Esophagus squamous epithelium (tissue), 5 donors: ENCODE data around the gene DDAH2. TPM values are rescaled to one million over a fixed set of nuclear protein-coding genes. Genes with fewer than 3 reads are reported as not detected.

Experiments
- DNase-seq: peaks from one replicate; lab custom pipeline; 2025; lab: John Stamatoyannopoulos, UW
- H3K27ac ChIP-seq, 4 donors: fragments of 200-600 bp; sonication (generic); one replicate each; pipeline ENCODE4 v1.5.1; 2016 to 2019; ENCODE audit warnings: mild to moderate bottlenecking in 1 of 4
- H3K27me3 ChIP-seq, 4 donors: fragments of 200-600 bp; sonication (generic); 1 replicate in 3 of 4; 2 replicates in 1 of 4; pipeline versions ENCODE4 v1.5.1 to v1.6.0; 2017 to 2021; ENCODE audit warnings: antibody characterized with exemption in 1 of 4
- H3K36me3 ChIP-seq, 3 donors: fragments of 200-600 bp; sonication (generic); one replicate each; pipeline ENCODE4 v1.5.1; 2016 to 2019
- H3K4me1 ChIP-seq, 3 donors: fragments of 200-600 bp; sonication (generic); one replicate each; pipeline ENCODE4 v1.5.1; 2017 to 2019
- H3K4me3 ChIP-seq, 4 donors: fragments of 200-600 bp; sonication (generic); 1 replicate in 3 of 4; 2 replicates in 1 of 4; pipeline ENCODE4 v1.5.1; 2016 to 2019; ENCODE audit warnings: mild to moderate bottlenecking in 2 of 4, moderate library complexity in 1 of 4
- H3K9me3 ChIP-seq, 3 donors: fragments of 200-600 bp; sonication (generic); one replicate each; pipeline ENCODE4 v1.5.1; 2016 to 2019
- CTCF ChIP-seq, 6 experiments: fragments of 450-650 bp in 4 of 6; fragments of 200-600 bp in 2 of 6; sonication (generic) in 2 of 6; IDR thresholded peaks; one replicate each; pipeline ENCODE4 v1.5.1; 2016 to 2019; ENCODE audit warnings: antibody characterized with exemption in 6 of 6, mild to moderate bottlenecking in 4 of 6, moderate library complexity in 4 of 6
- POLR2A ChIP-seq, 4 donors: fragments of 450-650 bp; IDR thresholded peaks; one replicate each; pipeline ENCODE4 v1.6.1; 2017; ENCODE audit warnings: antibody characterized with exemption in 4 of 4, mild to moderate bottlenecking in 4 of 4, moderate library complexity in 3 of 4
- WGBS, 2 donors: methylation state at CpG; one replicate each; pipeline ENCODE4 v1.1.5; 2018; 5-methylcytosine and 5-hydroxymethylcytosine counted together
- intact Hi-C: fragments of 100-400 bp; cut with DNase I; formaldehyde crosslinking; loops from one replicate; pipeline ENCODE4 v1.15.0; 2022
- total RNA-seq, 4 donors: library from RNA; depleted of rRNA; stranded (reverse); fragments of >200 nt; gene quantifications; one replicate each; pipeline ENCODE4 v1.1.0, GENCODE V29; 2016
- donor health status: DM: yes; HTN: yes; CAD: no.

Gene DDAH2
- total RNA-seq, 4 donors from 2014 or later = 16.4 to 59.3 (median 28.2) TPM

- 68 to 74% methylated on average over 18 to 19 of the region's 41 CpGs for WGBS, 2 donors
- no peak for DNase-seq
- H3K27ac ChIP-seq = peak overlapping the region; percentile 31 to 98 (median 96)
- H3K4me1 ChIP-seq = peaks cover 21 to 80% (median 28%) of the 10 kb centered on the region in 3 donors
- no peaks in the 10 kb centered on the region for H3K9me3 ChIP-seq
- intact Hi-C loops = no loop called here
- peak overlapping the region in 3 of 4 donors; percentile 73 to 91 (median 85) for H3K4me3 ChIP-seq
- TF ChIP-seq POLR2A (IDR thresholded peaks at IDR 0.05) = no peak
- no peak for TF ChIP-seq CTCF (IDR thresholded peaks at IDR 0.05)
- H3K36me3 ChIP-seq = peaks cover 15 to 52% (median 19%) of the 10 kb centered on the region in 3 donors
- no peaks in the 10 kb centered on the region for H3K27me3 ChIP-seq
Measured at GRCh38 chr6:31727717-31728671, 1.1 kb downstream of the DDAH2 start.

- intact Hi-C loops = no loop called here
- peak overlapping the region in 1 of 4 donors; percentile 23 for H3K4me3 ChIP-seq
- H3K27me3 ChIP-seq = no peaks in the 10 kb centered on the region
- H3K4me1 ChIP-seq = peaks cover 21 to 74% (median 28%) of the 10 kb centered on the region in 3 donors
- H3K27ac ChIP-seq = peak overlapping the region; percentile 31 to 98 (median 96)
- TF ChIP-seq POLR2A (IDR thresholded peaks at IDR 0.05) (no peak), CTCF (IDR thresholded peaks at IDR 0.05) (no peak)
- DNase-seq = no peak
- WGBS, 2 donors = 20 to 60% methylated on average over 1 to 3 of the region's 7 CpGs
- H3K9me3 ChIP-seq = no peaks in the 10 kb centered on the region
- H3K36me3 ChIP-seq = peaks cover 7 to 44% (median 12%) of the 10 kb centered on the region in 3 donors
Measured at GRCh38 chr6:31727034-31727716, 1.9 kb downstream of the DDAH2 start.

- H3K9me3 ChIP-seq = no peaks in the 10 kb centered on the region
- intact Hi-C loops = no loop called here
- H3K27me3 ChIP-seq = no peaks in the 10 kb centered on the region
- peaks cover 0 to 29% (median 0%) of the 10 kb centered on the region in 3 donors for H3K36me3 ChIP-seq
- H3K4me3 ChIP-seq = no peak overlapping the region
- TF ChIP-seq CTCF (IDR thresholded peaks at IDR 0.05) (no peak), POLR2A (IDR thresholded peaks at IDR 0.05) (no peak)
- H3K4me1 ChIP-seq = peaks cover 21 to 73% (median 27%) of the 10 kb centered on the region in 3 donors
- WGBS, 2 donors = 77 to 84% methylated on average over 12 of the region's 12 CpGs
- peak overlapping the region in 3 of 4 donors; percentile 28 to 97 (median 42) for H3K27ac ChIP-seq
- no peak for DNase-seq
Measured at GRCh38 chr6:31725502-31726350, 3.4 kb downstream of the DDAH2 start.

- WGBS, 2 donors = 84% methylated on average over 13 to 18 of the region's 25 CpGs
- TF ChIP-seq CTCF (IDR thresholded peaks at IDR 0.05) = no peak
- no peak for TF ChIP-seq POLR2A (IDR thresholded peaks at IDR 0.05)
- Histone ChIP-seq H3K4me1 (peaks cover 20 to 75% (median 24%) of the 10 kb centered on the region in 3 donors), H3K27ac (peak overlapping the region in 2 of 4 donors; percentile 10 to 21), H3K27me3 (no peaks in the 10 kb centered on the region), H3K9me3 (no peaks in the 10 kb centered on the region), H3K36me3 (peaks cover 0 to 26% (median 0%) of the 10 kb centered on the region in 3 donors), H3K4me3 (no peak overlapping the region)
- no peak for DNase-seq
- intact Hi-C loops = no loop called here
Measured at GRCh38 chr6:31723980-31724691, 5.0 kb downstream of the DDAH2 start.
